ENCODE results near the gene DPP10.

GRCh38 chr2:114515882-114516281 is 73.4 kb downstream of the DPP10 start:
- TF ChIP-seq CTCF (IDR thresholded peaks at IDR 0.05) (no peak), POLR2A (IDR thresholded peaks at IDR 0.05) (no peak), EP300 (IDR thresholded peaks at IDR 0.05) (no peak)
